Astrocyte (in vitro differentiated cells and primary cell): ENCODE data around the gene PAX8.

Experiments
- CTCF ChIP-seq: IDR thresholded peaks from 2 replicates; pipeline ENCODE4 v1.5.1; 2011; ENCODE audit warnings: low read depth, mild to moderate bottlenecking, inconsistent platforms, low read length, moderate library complexity; ENCODE audit not compliant: insufficient read depth
- EZH2 ChIP-seq: IDR thresholded peaks from 2 replicates; pipeline ENCODE4 v1.6.1; 2012; ENCODE audit warnings: mild to moderate bottlenecking, low read length, inconsistent platforms; ENCODE audit not compliant: insufficient read depth

- TF ChIP-seq CTCF: no peak
- no peak for TF ChIP-seq EZH2
Measured at GRCh38 chr2:113272477-113272876, 6.2 kb downstream of the PAX8 start.
